Activated CD8-positive, alpha-beta memory T cell treated with anti-CD3 and anti-CD28 coated beads for 36 hours (primary cell): ENCODE results near the gene HEMGN. TPM values are rescaled to one million over a fixed set of nuclear protein-coding genes. Genes with fewer than 3 reads are reported as not detected.

Experiments used
- total RNA-seq, 2 experiments: library from RNA; stranded (reverse); gene quantifications; one replicate each; pipeline ENCODE4 v1.2.3, GENCODE V29; 2021

HEMGN gene
- total RNA-seq, 2 experiments from 2014 or later: 0.55 to 0.70 TPM

Other genes starting within 250 kb of the HEMGN start
- gene XPA, start 240.8 kb downstream of the HEMGN start, total RNA-seq: 10 to 100 TPM; 11.1 to 11.3 TPM
- gene FOXE1, start 84.9 kb downstream of the HEMGN start, total RNA-seq: not detected
- gene TRMO, start 15.7 kb downstream of the HEMGN start, total RNA-seq: 10 to 100 TPM; 13.1 to 14.1 TPM
- 100 to 1,000 TPM; 344 to 345 TPM for gene ANP32B, start 45.2 kb upstream of the HEMGN start, total RNA-seq
- gene NANS, start 118.6 kb upstream of the HEMGN start, total RNA-seq: 10 to 100 TPM; 38.3 to 40.2 TPM
- 10 to 100 TPM; 44.6 to 45.1 TPM for gene TRIM14, start 181.1 kb upstream of the HEMGN start, total RNA-seq